ENCODE measurements around the gene TRA2B.

TRA2B gene

DNA sequence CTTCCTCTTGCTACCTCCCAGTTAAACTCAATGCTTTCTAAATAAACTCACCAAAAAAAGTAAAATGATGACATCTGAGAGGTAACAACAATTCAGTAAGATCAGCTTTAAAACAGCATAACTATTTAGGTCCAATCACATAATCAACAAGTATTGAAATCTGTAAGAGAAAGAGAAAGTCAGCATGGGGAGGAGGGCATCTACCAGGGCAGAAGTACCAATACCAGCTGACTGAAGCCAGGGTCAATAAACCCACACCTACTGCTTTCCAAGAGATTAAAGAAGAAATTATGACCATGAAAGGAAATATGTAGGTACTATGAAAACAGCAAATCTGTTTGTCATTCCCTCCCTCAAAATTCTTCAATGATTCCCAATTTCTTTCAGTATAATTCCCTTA lies 70.8 kb downstream of the TRA2B start:
- no peak for DNase-seq

GRCh38 chr3:185866555-185866954 lies 71.3 kb downstream of the TRA2B start:
- no peak for DNase-seq
